Thoracic aorta (tissue), 2 donors: ENCODE data around the gene PGAP3. TPM values are rescaled to one million over a fixed set of nuclear protein-coding genes. Genes with fewer than 3 reads are reported as not detected.

ENCODE experiments used
- ATAC-seq: fragments of 150-250 bp; one replicate; pipeline ENCODE4 v1.8.0; 2017; ENCODE audit warnings: low read depth; ENCODE audit not compliant: insufficient number of reproducible peaks, low FRiP score
- DNase-seq: peaks from one replicate; pipeline ENCODE4 v3.0.0-alpha.2; 2020; ENCODE audit warnings: low spot score
- H3K27ac ChIP-seq, 2 donors: fragments of 200-600 bp; sonication (generic); 1 replicate in 1 of 2; 2 replicates in 1 of 2; pipeline ENCODE4 v1.5.1; 2016; ENCODE audit warnings: mild to moderate bottlenecking in 2 of 2, moderate library complexity in 2 of 2
- H3K27me3 ChIP-seq: fragments of 200-600 bp; sonication (generic); replicated peaks from 2 replicates; pipeline ENCODE4 v1.6.0; 2016; ENCODE audit warnings: mild to moderate bottlenecking; ENCODE audit not compliant: insufficient read depth
- H3K36me3 ChIP-seq: fragments of 200-600 bp; sonication (generic); one replicate; pipeline ENCODE4 v1.5.1; 2016
- H3K4me1 ChIP-seq, 2 donors: fragments of 200-600 bp; sonication (generic); 1 replicate in 1 of 2; 2 replicates in 1 of 2; pipeline versions ENCODE4 v1.5.1 to v1.6.0; 2016; ENCODE audit warnings: low read depth in 2 of 2, mild to moderate bottlenecking in 1 of 2; ENCODE audit not compliant: control insufficient read depth in 1 of 2
- H3K4me3 ChIP-seq: fragments of 200-600 bp; sonication (generic); 2 replicates; pipeline ENCODE4 v1.5.1; 2016; ENCODE audit warnings: mild to moderate bottlenecking
- H3K9me3 ChIP-seq: fragments of 200-600 bp; sonication (generic); 2 replicates; pipeline ENCODE4 v1.5.1; 2016
- total RNA-seq, 2 donors: library from RNA; depleted of rRNA; stranded (reverse); fragments of >200 nt; gene quantifications; one replicate each; pipeline versions ENCODE4 v1.1.0 to v1.2.3, GENCODE V29; 2016
- TF ChIP-seq, protein P1 (sequence below): fragments of 200-600 bp; sonication (generic); IDR thresholded peaks from one replicate; pipeline ENCODE4 v1.5.1; 2019; ENCODE audit warnings: antibody characterized with exemption

Gene PGAP3
- total RNA-seq, 2 donors from 2014 or later: 19.9 to 27.2 TPM

DNA sequence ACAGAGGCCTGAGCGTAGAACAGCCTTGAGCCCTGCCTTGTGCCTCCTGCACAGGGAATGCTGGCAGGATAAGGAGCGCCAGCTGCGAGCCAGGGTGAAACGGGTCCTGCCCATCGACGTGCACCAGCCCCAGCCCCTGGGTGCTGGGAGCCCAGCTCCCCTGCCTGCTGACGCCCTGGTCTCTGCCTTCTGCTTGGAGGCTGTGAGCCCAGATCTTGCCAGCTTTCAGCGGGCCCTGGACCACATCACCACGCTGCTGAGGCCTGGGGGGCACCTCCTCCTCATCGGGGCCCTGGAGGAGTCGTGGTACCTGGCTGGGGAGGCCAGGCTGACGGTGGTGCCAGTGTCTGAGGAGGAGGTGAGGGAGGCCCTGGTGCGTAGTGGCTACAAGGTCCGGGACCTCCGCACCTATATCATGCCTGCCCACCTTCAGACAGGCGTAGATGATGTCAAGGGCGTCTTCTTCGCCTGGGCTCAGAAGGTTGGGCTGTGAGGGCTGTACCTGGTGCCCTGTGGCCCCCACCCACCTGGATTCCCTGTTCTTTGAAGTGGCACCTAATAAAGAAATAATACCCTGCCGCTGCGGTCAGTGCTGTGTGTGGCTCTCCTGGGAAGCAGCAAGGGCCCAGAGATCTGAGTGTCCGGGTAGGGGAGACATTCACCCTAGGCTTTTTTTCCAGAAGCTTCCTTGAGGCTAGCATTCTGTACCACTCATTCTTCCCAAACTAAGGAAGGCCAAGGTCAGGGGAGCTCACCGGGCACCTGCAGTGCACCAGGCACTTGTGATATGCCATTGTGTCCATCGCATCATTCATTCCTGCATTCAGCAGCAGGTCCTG, 17.7 kb downstream of the PGAP3 start:
- no peak for DNase-seq
- Histone ChIP-seq H3K27me3 (no peaks in the 10 kb centered on the region), H3K27ac (no peak overlapping the region), H3K4me3 (no peak overlapping the region), H3K36me3 (no peaks in the 10 kb centered on the region), H3K4me1 (peaks cover 22 to 61% of the 10 kb centered on the region in 2 donors), H3K9me3 (no peaks in the 10 kb centered on the region)
- ATAC-seq: no peak
- TF ChIP-seq, protein P1, sequence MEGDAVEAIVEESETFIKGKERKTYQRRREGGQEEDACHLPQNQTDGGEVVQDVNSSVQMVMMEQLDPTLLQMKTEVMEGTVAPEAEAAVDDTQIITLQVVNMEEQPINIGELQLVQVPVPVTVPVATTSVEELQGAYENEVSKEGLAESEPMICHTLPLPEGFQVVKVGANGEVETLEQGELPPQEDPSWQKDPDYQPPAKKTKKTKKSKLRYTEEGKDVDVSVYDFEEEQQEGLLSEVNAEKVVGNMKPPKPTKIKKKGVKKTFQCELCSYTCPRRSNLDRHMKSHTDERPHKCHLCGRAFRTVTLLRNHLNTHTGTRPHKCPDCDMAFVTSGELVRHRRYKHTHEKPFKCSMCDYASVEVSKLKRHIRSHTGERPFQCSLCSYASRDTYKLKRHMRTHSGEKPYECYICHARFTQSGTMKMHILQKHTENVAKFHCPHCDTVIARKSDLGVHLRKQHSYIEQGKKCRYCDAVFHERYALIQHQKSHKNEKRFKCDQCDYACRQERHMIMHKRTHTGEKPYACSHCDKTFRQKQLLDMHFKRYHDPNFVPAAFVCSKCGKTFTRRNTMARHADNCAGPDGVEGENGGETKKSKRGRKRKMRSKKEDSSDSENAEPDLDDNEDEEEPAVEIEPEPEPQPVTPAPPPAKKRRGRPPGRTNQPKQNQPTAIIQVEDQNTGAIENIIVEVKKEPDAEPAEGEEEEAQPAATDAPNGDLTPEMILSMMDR: no peak

- H3K27me3 ChIP-seq: no peaks in the 10 kb centered on the region
- H3K4me1 ChIP-seq: peaks cover 22 to 69% of the 10 kb centered on the region in 2 donors
- TF ChIP-seq, protein P1: peak; percentile 69
- ATAC-seq (no peak), DNase-seq (no peak)
- peak within 1 kb of the TSS; percentile 69 for H3K4me3 ChIP-seq
- peak within 1 kb of the TSS; percentile 59 to 77 for H3K27ac ChIP-seq
- H3K9me3 ChIP-seq: no peaks in the 10 kb centered on the region
- H3K36me3 ChIP-seq: no peaks in the 10 kb centered on the region
Measured at GRCh38 chr17:39667945-39668924, 19.6 kb downstream of the PGAP3 start, which contains the start of gene PNMT. Gene PNMT (plus strand): TSS chr17:39668453. CDS start chr17:39668476, 23 bp downstream.

DNA sequence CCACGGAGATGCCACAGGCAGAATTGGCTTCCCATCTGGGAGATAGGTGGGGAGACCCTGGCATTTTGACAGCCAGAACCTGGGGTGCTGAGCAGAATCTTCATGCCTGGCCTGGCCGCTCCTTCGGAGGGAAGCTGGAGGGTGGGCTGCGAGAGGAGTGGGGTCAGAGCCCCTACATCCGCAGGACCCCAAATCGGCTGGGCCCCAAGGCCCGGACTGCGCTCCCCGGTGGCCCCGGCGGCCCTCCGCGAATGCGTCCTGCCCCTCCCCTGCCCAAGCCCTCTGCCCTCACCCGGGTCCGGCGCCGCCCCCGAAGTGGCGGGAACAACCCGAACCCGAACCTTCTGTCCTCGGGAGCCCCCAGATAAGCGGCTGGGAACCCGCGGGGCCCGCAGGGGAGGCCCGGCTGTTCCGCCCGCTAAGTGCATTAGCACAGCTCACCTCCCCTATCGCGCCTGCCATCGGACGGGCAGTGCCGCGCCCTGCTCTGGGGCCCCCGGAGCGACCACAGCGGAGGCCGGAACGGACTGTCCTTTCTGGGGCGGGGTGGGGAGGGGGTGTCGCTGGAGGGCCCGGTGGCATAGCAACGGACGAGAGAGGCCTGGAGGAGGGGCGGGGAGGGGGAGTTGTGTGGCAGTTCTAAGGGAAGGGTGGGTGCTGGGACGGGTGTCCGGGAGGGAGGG, 20.5 kb downstream of the PGAP3 start:
- H3K4me3 ChIP-seq: peak overlapping the region; percentile 69
- DNase-seq (no peak), ATAC-seq (no peak)
- H3K4me1 ChIP-seq: peaks cover 22 to 75% of the 10 kb centered on the region in 2 donors
- H3K9me3 ChIP-seq: no peaks in the 10 kb centered on the region
- no peaks in the 10 kb centered on the region for H3K27me3 ChIP-seq
- H3K36me3 ChIP-seq: no peaks in the 10 kb centered on the region
- H3K27ac ChIP-seq: peak overlapping the region; percentile 59 to 77
- TF ChIP-seq, protein P1: no peak

GRCh38 chr17:39666601-39667261, 21.1 kb downstream of the PGAP3 start:
- DNase-seq (peak; percentile 53), ATAC-seq (peak; percentile 58)
- Histone ChIP-seq H3K36me3 (no peaks in the 10 kb centered on the region), H3K9me3 (no peaks in the 10 kb centered on the region), H3K4me3 (peak overlapping the region; percentile 69), H3K27me3 (no peaks in the 10 kb centered on the region), H3K27ac (peak overlapping the region; percentile 59 to 77), H3K4me1 (peaks cover 22 to 73% of the 10 kb centered on the region in 2 donors)
- TF ChIP-seq, protein P1: no peak
